ENCODE data around the gene PLIN5.
"Not testable (repeated sequence)": the region's sequence is repeated elsewhere in the genome, so short reads cannot be mapped to it uniquely, and the experiment has no call there.

PLIN5 gene

DNA sequence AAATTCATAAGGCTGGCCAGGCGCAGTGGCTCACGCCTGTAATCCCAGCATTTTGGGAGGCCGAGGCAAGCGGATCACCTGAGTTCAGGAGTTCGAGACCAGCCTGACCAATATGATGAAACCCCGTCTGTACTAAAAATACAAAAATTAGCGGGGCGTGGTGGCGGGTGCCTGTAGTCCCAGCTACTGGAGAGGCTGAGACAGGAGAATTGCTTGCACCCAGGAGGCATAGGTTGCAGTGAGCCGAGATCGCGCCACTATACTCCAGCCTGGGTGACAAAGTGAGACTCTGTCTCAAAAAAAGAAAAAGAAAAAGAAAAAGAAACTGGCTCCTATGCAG is 6.8 kb upstream of the PLIN5 start:
- not testable (repeated sequence) for DNase-seq

- peak; percentile 91 for DNase-seq
These were observed 6.2 kb upstream of the PLIN5 start for GRCh38 chr19:4541114-4541805.

GRCh38 chr19:4539693-4540581 is 4.9 kb upstream of the PLIN5 start, which contains the start of gene LRG1:
LRG1 (minus strand) TSS chr19:4540036; CDS start chr19:4540013, 23 bp downstream.
- peak; percentile 87 for DNase-seq

DNA sequence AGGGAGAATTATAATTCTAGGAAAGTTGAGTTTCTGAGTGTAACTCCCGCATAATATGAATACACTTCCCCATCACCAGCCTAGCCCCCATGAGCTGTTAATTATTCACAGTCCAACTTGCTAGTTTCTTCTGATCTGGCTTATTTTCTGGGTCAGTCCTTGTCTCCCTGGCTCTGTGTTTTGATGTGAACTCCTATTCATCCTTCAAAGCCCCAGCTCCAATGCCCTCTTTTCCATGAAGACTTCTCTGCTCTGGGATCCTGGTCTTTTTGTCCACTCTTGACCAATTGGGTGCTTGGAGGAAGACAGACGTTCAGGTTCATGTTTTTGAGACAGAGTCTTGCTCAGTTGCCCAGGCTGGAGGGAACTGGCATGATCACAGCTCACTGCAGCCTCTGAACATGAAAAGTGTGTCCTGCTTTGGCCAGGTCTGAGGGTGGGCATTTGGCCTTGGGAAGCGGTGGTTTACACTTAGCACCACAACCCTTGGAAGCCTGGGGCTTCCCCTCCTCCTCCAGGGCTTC is 4.2 kb upstream of the PLIN5 start:
- DNase-seq = no peak

- DNase-seq = no peak
These were observed 3.6 kb upstream of the PLIN5 start for GRCh38 chr19:4538601-4538954.

DNA sequence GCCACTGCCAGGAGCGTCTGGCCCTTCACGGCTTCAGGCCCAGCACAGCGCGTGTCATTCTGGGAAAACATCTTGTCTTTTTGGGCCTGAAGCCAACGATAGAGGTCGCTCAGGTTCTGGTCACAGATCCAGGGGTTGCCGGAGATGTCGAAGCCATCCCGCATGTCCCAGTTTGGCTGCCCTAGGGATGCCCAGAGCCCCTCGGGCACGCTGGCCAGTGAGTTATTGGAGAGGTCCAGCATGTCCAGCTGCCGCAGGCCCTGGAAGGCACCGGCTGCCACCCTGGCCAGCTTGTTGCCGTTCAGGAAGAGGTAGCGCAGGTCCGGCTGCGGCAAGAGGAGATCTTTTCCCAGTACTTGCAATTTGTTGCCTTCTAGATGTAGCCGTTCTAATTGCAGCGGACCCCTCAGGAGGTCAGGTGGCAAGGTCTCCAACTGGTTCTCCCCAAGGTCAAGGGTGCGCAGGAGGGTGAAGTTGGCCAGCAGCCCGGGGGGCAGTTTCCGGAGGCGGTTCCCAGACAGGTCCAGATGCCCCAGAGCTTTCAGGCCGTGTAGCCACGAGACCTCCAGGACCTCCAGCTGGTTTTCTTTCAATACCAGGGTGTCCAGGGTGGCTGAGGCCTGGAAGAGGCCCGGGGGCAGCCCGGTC is 3.1 kb upstream of the PLIN5 start:
- DNase-seq = no peak

DNA sequence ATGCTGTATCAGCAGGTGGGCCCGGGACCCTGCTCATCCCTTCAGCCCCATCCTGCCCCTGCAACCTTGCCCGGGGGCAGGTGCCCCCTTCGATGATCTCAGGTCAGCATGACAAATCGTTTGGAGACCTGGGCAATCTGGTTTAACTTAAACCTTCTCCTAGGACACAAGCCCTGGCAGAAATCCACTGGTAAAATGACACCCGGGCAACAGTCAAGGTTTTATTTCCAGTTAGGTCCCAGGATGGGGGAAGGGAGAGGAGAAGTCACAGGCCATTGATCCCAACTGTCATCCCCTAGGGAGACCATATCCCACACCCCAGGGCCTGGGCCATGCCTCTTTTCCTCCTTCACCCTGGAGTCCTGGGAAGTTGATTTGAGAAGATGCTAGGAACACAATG is 1.8 kb upstream of the PLIN5 start:
- DNase-seq = no peak

GRCh38 chr19:4533835-4534424 is 1.1 kb downstream of the PLIN5 start:
- no peak for DNase-seq

- DNase-seq = no peak
These were observed 1.7 kb downstream of the PLIN5 start for GRCh38 chr19:4533334-4533733.

GRCh38 chr19:4531562-4532165 is 3.4 kb downstream of the PLIN5 start:
- DNase-seq = no peak

DNA sequence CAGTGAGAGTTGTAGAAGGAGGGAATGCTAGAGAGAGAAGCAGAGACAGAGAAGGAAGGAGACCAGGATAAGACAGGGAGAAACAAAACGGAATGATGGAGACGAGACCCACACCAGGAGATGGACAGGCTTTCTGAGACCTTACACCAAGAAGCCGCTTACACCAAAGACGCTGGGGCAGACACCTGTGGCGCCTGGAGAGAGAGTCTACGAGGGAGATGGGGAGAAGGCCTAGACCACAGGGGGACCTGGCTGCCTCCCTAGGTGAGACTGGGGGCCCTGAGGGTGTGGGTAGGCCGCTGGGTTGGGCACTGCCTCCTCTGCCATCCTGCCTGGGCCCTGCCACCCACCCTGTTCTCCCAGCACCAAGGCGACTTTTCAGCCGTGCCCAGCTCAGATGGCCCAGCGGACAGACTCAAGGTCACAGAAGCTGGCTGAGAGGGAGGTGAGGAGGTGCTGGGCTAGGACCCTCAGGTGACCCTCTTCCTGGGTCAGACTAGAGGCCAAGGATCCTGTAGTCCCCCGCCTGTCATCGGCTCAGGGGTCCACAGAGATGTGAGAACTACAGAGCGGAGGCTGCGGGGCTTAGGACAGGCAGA is 5.0 kb downstream of the PLIN5 start:
- DNase-seq = no peak

- no peak for DNase-seq
These were observed 6.2 kb downstream of the PLIN5 start for GRCh38 chr19:4528843-4529242.

DNA sequence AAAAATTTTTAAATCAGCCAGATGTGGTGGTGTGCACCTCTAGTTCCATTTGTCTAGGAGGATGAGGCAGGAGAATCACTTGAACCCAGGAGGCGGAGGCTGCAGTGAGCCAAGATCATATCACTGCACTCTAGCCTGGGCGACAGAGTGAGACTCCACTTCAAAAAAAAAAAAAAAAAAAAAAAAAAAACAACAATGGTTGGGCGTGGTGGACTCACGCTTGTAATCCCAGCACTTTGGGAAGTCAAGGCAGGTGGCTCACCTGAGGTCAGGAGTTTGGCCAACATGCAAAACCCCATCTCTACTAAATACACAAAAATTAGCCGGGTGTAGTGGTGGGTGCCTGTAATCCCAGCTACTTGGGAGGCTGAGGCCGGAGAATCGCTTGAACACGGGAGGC is 7.6 kb downstream of the PLIN5 start:
- DNase-seq = not testable (repeated sequence)

GRCh38 chr19:4525563-4526002 is 9.4 kb downstream of the PLIN5 start:
- no peak for DNase-seq

DNA sequence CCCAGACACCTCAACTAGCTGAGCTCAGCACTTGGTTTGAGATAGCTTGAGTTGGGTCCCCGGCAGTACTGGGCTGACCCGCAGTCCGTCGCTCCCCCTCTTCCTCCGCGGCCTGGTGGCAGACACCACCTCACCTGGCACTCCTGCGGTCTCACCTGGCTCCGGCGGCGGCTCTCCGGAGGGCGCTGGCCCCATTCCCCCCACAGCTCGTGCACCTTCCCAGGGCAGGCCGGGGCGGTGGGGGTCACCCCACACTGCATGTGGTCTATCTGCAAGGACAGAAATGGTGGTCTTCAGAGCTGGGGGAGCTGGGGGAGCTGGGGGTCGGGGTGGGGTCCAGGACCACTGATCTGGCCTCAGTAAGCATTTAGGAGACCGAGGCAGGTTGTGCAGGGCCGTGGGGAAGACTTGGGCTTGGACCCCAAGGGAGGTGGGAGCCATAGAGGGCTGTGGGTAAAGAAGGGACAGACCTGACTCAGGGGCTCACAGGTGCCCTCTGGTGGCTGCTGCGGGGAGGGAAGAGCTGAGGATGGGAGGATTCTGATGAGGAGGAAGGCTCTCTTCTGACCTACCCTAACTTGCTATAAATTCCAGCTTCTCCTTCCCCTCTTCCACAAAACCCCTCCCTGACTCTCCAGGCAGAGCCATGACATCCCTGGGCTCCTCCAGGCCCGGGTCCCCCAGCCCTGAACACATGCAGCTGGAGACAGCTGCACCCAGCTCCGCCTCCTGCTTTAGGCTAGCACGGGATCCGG is 10.0 kb downstream of the PLIN5 start:
- peak; percentile 51 for DNase-seq

DNA sequence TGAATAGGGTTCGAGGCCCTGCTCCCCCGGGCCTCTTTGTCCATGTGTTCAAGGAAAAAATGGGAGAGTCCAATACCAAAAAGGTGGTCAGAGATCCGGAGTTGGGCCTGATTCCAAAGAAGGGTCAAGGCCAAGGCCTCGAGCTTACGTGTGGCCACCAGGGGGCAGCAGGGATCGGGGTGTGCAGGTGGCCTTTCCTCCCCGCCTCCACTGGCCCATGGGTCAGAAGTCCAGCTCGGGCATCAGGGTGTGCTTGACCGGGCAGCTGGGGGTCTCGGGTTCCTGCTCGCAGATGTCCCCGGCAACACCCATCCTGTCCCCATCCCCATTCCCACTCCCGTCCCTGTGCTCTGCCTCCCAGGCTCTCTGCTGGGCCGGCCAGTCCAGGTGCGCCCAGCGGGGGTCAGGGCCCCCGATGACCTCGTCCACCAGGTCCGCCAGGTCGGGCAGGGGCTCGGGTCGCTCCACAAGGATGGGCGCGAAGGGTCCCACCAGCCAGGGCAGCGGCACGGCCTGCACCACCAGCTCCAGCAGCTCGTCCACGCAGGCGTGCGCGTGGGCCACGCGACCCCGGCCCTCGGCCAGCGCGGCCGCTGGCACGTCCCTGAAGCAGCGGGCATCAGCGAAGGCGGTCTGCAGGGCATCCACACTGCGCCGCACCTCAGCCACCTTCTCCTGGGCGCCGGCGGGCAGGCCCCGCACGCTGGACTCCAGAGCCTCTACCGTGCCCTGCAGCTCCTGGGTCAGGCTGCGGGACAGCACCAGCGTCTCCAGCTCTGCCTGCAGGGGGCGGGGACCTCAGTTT is 11.5 kb downstream of the PLIN5 start:
- DNase-seq = peak; percentile 58

GRCh38 chr19:4522291-4523002 is 12.6 kb downstream of the PLIN5 start:
- DNase-seq = no peak

DNA sequence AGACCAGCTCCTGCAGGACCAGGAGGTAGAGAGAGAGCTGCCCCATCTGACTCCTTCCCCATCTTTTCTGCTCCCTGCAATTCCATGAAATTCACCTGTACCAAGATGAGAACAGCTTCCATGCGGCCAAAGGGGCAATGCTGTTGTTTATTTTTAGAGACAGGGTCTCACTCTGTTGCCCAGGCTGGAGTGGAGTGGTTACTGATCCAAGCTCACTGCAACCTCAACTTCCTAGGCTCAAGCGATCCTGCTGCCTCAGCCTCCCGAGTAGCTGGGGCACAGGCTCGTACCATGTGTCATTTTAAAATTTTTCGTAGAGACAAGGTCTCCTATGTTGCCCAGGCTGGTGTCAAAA is 13.2 kb downstream of the PLIN5 start:
- no peak for DNase-seq

- no peak for DNase-seq
These were observed 13.7 kb downstream of the PLIN5 start for GRCh38 chr19:4521170-4521887.

Measured in inflammatory macrophage treated with lipopolysaccharide for 4 hours (primary cell).